ENCODE results near the gene ZFP36.

DNA sequence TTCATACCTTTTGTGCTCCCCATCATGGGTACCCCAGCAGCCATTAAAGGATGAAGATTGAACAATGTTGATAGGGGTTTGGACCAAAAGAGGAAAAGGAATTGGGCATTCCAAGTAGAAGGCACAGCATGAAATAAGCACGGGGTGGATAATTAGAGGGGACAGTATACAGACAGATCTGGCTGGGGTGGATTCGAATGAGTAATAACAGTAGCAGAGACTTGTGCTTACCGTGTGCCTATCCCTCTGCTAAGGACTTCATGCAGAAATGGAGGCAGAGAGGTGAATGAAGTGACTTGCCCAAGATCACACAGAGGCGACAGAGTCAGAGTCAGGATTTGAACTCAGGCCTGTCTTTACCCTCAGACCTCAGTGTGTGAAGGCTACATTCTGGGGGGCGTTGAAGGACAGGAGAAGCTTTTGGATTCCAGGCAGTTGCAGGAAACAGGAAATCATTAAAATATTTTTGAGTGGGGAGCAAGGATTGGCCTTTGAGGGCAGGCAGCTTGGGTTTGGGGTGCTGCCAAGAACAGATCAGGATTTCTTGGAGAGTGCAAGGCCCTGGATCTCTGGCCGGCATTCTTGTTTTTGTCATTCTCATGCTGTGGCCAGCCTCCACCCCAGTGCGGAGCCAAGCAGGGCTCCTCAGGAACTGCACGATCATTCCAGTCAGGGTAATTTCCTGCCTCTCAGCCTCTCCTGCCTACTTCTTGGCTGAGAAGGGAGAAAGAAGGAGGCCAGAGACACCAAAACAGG lies 34.4 kb upstream of the ZFP36 start:
- TF ChIP-seq, protein P1, sequence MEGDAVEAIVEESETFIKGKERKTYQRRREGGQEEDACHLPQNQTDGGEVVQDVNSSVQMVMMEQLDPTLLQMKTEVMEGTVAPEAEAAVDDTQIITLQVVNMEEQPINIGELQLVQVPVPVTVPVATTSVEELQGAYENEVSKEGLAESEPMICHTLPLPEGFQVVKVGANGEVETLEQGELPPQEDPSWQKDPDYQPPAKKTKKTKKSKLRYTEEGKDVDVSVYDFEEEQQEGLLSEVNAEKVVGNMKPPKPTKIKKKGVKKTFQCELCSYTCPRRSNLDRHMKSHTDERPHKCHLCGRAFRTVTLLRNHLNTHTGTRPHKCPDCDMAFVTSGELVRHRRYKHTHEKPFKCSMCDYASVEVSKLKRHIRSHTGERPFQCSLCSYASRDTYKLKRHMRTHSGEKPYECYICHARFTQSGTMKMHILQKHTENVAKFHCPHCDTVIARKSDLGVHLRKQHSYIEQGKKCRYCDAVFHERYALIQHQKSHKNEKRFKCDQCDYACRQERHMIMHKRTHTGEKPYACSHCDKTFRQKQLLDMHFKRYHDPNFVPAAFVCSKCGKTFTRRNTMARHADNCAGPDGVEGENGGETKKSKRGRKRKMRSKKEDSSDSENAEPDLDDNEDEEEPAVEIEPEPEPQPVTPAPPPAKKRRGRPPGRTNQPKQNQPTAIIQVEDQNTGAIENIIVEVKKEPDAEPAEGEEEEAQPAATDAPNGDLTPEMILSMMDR (IDR thresholded peaks at IDR 0.05), result no peak
- no peak for TF ChIP-seq TCF7L2 (IDR thresholded peaks at IDR 0.05; ENCODE audit: low read depth, low read length)
